Mesenteric fat pad (tissue), 1 donor: ENCODE measurements around the gene MRPS24. TPM values are rescaled to one million over a fixed set of nuclear protein-coding genes. Genes with fewer than 3 reads are reported as not detected.
"Not testable (repeated sequence)": the region's sequence is repeated elsewhere in the genome, so short reads cannot be mapped to it uniquely, and the experiment has no call there.

ENCODE experiments used
- DNase-seq: peaks from one replicate; pipeline ENCODE4 v3.0.0-alpha.2; 2020; ENCODE audit warnings: low spot score
- total RNA-seq: library from RNA; stranded (reverse); fragmentation: NEBNext Ultra II Directional; extraction: Animal tissue kit (Norgen Biotek cat#: 25700); gene quantifications from one replicate; pipeline ENCODE4 v1.2.1, GENCODE V29; 2021
- donor health status: DM: yes; HTN: yes; CAD: no.

MRPS24 gene
- total RNA-seq, 1 donor from 2014 or later, result 78.5 TPM

- no peak for DNase-seq
These were observed 26.0 kb downstream of the MRPS24 start for GRCh38 chr7:43843296-43843695.

DNA sequence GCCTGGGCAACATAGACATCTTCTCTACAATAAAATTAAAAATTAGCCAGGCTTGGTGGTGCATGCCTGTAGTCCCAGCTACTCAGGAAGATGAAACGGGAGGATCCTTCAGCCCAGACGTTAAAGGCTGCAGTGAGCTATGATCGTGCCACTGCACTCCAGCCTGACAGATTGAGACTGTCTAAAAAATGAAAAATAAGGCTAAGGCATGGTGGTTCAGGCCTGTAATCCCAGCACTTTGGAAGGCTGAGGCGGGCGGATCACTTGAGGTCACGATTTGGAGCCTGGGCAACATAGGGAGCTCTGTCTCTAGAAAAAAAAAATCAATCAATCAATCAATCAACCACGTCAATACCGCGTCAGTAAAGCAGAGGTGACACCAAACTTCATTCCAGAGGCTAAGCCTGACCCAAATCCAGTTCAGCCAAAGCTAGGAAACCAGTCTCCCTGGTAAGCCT is 31.1 kb downstream of the MRPS24 start:
- no peak for DNase-seq

GRCh38 chr7:43834463-43835251 is 34.7 kb downstream of the MRPS24 start:
- DNase-seq, result no peak

GRCh38 chr7:43830917-43831316 is 38.4 kb downstream of the MRPS24 start:
- DNase-seq, result not testable (repeated sequence)

GRCh38 chr7:43825391-43825808 is 43.9 kb downstream of the MRPS24 start:
- no peak for DNase-seq

DNA sequence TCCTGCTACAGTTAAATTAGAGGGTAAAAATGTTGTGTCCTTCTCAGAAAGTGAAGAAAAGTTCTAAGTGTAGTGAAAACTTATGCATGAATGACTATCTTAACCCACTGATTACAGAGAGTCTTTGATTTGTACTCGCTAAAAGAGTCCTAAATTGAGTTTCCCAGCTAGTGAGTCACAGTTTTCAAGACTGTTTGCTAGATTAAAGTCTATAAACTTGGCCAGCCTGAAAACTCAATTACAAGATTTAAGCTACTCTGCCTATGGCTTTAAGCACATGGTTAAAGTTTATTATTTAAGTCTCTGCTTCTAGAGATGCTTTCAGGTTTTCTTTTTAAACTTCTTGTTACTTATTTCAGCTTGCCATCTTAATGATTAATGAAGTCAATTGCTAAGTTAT is 44.4 kb downstream of the MRPS24 start:
- no peak for DNase-seq

DNA sequence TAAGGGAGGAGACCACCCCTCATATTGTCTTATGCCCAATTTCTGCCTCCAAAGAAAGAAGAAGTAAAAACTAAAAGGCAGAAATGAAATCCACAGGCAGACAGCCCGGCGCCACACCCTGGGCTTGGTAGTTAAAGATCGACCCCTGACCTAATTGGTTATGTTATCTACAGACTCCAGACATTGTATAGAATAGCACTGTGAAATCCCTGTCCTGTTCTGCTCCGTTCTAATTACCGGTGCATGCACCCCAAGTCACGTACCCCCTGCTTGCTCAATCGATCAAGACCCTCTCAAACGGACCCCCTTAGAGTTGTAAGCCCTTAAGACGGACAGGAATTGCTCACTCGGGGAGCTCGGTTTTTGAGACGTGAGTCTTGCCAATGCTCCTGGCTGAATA is 44.8 kb downstream of the MRPS24 start:
- not testable (repeated sequence) for DNase-seq

DNA sequence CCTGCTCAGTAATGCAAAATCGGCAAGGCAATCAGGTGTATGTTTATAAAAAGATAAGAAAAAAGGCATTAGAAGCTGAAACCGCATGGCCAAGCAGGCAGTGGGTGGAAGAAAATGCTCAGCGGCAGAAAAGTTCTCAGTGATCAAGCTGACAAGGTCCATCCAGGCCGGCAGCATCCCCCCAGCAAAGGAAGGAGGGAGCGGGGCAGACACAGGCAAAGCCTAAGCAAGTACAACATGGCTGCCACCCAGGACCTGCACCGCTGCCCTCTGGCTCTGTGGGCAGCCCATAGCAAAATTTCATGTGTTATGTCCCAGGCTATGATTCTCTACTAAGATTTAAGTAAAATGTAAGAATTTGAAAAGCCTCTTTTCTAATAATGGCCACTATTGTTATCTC is 45.4 kb downstream of the MRPS24 start:
- no peak for DNase-seq

- not testable (repeated sequence) for DNase-seq
These were observed 45.9 kb downstream of the MRPS24 start for GRCh38 chr7:43823425-43823824.

Other genes with a start within 250 kb of the MRPS24 start
- gene COA1, start 140.0 kb downstream of the MRPS24 start, total RNA-seq, result 42.9 TPM
- gene BLVRA, start 110.8 kb downstream of the MRPS24 start, total RNA-seq, result 82.4 TPM
- gene URGCP, start 37.1 kb upstream of the MRPS24 start, total RNA-seq, result 44.3 TPM
- 25.1 TPM for gene UBE2D4, start 56.9 kb upstream of the MRPS24 start, total RNA-seq
- not detected for gene SPDYE1, start 128.4 kb upstream of the MRPS24 start, total RNA-seq
- 99.0 TPM for gene DBNL, start 175.2 kb upstream of the MRPS24 start, total RNA-seq
- gene PGAM2, start 196.1 kb upstream of the MRPS24 start, total RNA-seq, result not detected
- gene POLM, start 213.0 kb upstream of the MRPS24 start, total RNA-seq, result 15.5 TPM
- 267 TPM for gene AEBP1, start 234.8 kb upstream of the MRPS24 start, total RNA-seq